Measurements from ENCODE around the gene C17orf58. TPM values are rescaled to one million over a fixed set of nuclear protein-coding genes. Genes with fewer than 3 reads are reported as not detected.
A peak's percentile ranks its signal among the peaks of the same experiment; 100 is the strongest.
"Not testable (repeated sequence)": the region's sequence is repeated elsewhere in the genome, so short reads cannot be mapped to it uniquely, and the experiment has no call there.

Gene C17orf58
- polyA plus RNA-seq, 3 donors = 2.9 to 6.7 (median 4.0) TPM

- no peaks in the 10 kb centered on the region for H3K9me3 ChIP-seq (replicated peaks in 1 of 2; ENCODE audit: control insufficient read depth in 1 of 2, insufficient read depth in 1 of 2, low read length in 2 of 2)
- Mint-ChIP-seq H3K27me3 (ENCODE audit: low read depth in 3 of 3) (peaks cover 0 to 2% (median 0%) of the 10 kb centered on the region in 3 donors), H3K27ac (no peak overlapping the region), H3K9me3 (no peaks in the 10 kb centered on the region), H3K4me1 (no peaks in the 10 kb centered on the region), H3K36me3 (peaks cover 48 to 76% of the 10 kb centered on the region in 2 donors), H3K4me3 (no peak overlapping the region)
- DNase-seq = no peak
- no peak overlapping the region for H3K4me2 ChIP-seq (replicated peaks; ENCODE audit: extremely low read depth, low read length, poor library complexity, severe bottlenecking)
- no peak overlapping the region for H3K27ac ChIP-seq (ENCODE audit: low read depth in 1 of 2, low read length in 2 of 2)
- WGBS (ENCODE audit: insufficient coverage) = no CpG with 5 or more reads among the region's 7 CpGs
- H3K4me1 ChIP-seq (ENCODE audit: control insufficient read depth in 1 of 2, insufficient read depth in 2 of 2, low read length in 2 of 2) = no peaks in the 10 kb centered on the region
- H3K9ac ChIP-seq (ENCODE audit: insufficient read depth, low read length, poor library complexity, severe bottlenecking) = no peak overlapping the region
- H3K27me3 ChIP-seq (ENCODE audit: control insufficient read depth in 2 of 2, insufficient read depth in 2 of 2, low read length in 2 of 2) = no peaks in the 10 kb centered on the region
- no peak overlapping the region for H2AFZ ChIP-seq (ENCODE audit: insufficient read depth, low read depth, low read length, poor library complexity, severe bottlenecking)
- intact Hi-C loops (cut with micrococcal nuclease) = no loop called here
- no peaks in the 10 kb centered on the region for H3K79me2 ChIP-seq (ENCODE audit: insufficient read depth, low read length)
- no peak for TF ChIP-seq CTCF (IDR thresholded peaks at IDR 0.05)
- peaks cover 49 to 84% of the 10 kb centered on the region in 2 donors for H3K36me3 ChIP-seq (replicated peaks in 1 of 2; ENCODE audit: control insufficient read depth in 1 of 2, insufficient read depth in 2 of 2, low read length in 2 of 2)
- no peak overlapping the region for H3K4me3 ChIP-seq (replicated peaks in 1 of 3; ENCODE audit: low read depth in 2 of 3, low read length in 3 of 3)
- H4K20me1 ChIP-seq (ENCODE audit: insufficient read depth, low read length) = no peaks in the 10 kb centered on the region
Observed at GRCh38 chr17:67970783-67971182, 25.5 kb downstream of the C17orf58 start.

- not testable (repeated sequence) for H4K20me1 ChIP-seq (ENCODE audit: insufficient read depth, low read length); H3K4me3 Mint-ChIP-seq; H3K27ac ChIP-seq (ENCODE audit: low read depth in 1 of 2, low read length in 2 of 2); H2AFZ ChIP-seq (ENCODE audit: insufficient read depth, low read depth, low read length, poor library complexity, severe bottlenecking); H3K4me2 ChIP-seq (replicated peaks; ENCODE audit: extremely low read depth, low read length, poor library complexity, severe bottlenecking); H3K4me1 ChIP-seq (ENCODE audit: control insufficient read depth in 1 of 2, insufficient read depth in 2 of 2, low read length in 2 of 2); H3K4me3 ChIP-seq (replicated peaks in 1 of 3; ENCODE audit: low read depth in 2 of 3, low read length in 3 of 3); H3K4me1 Mint-ChIP-seq; H3K9me3 ChIP-seq (replicated peaks in 1 of 2; ENCODE audit: control insufficient read depth in 1 of 2, insufficient read depth in 1 of 2, low read length in 2 of 2); H3K27me3 Mint-ChIP-seq (ENCODE audit: low read depth in 3 of 3); H3K9me3 Mint-ChIP-seq; H3K9ac ChIP-seq (ENCODE audit: insufficient read depth, low read length, poor library complexity, severe bottlenecking); H3K27me3 ChIP-seq (ENCODE audit: control insufficient read depth in 2 of 2, insufficient read depth in 2 of 2, low read length in 2 of 2); H3K79me2 ChIP-seq (ENCODE audit: insufficient read depth, low read length)
- Mint-ChIP-seq H3K36me3 (peaks cover 60 to 70% of the 10 kb centered on the region in 2 donors), H3K27ac (peak overlapping the region in 4 of 7 donors; percentile 5 to 64 (median 39))
- H3K36me3 ChIP-seq (replicated peaks in 1 of 2; ENCODE audit: control insufficient read depth in 1 of 2, insufficient read depth in 2 of 2, low read length in 2 of 2) = peaks cover 66 to 79% of the 10 kb centered on the region in 2 donors
- peak; percentile 71 for TF ChIP-seq CTCF (IDR thresholded peaks at IDR 0.05)
- WGBS (ENCODE audit: insufficient coverage) = no CpG with 5 or more reads among the region's 1 CpG
- intact Hi-C loops (cut with micrococcal nuclease) = loop anchor here (10.0 kb wide), 1 partner anchor 502 kb away; no protein-coding TSS in a partner anchor
- peak; percentile 40 to 68 (median 59) for DNase-seq
Observed at GRCh38 chr17:67963145-67963572, 33.1 kb downstream of the C17orf58 start.

GRCh38 chr17:67962156-67962555, 34.1 kb downstream of the C17orf58 start:
- not testable (repeated sequence) for H3K4me3 ChIP-seq (replicated peaks in 1 of 3; ENCODE audit: low read depth in 2 of 3, low read length in 3 of 3); H3K9me3 ChIP-seq (replicated peaks in 1 of 2; ENCODE audit: control insufficient read depth in 1 of 2, insufficient read depth in 1 of 2, low read length in 2 of 2); H3K4me2 ChIP-seq (replicated peaks; ENCODE audit: extremely low read depth, low read length, poor library complexity, severe bottlenecking); H2AFZ ChIP-seq (ENCODE audit: insufficient read depth, low read depth, low read length, poor library complexity, severe bottlenecking); H3K79me2 ChIP-seq (ENCODE audit: insufficient read depth, low read length); H3K4me1 ChIP-seq (ENCODE audit: control insufficient read depth in 1 of 2, insufficient read depth in 2 of 2, low read length in 2 of 2); H4K20me1 ChIP-seq (ENCODE audit: insufficient read depth, low read length); DNase-seq; H3K27me3 Mint-ChIP-seq (ENCODE audit: low read depth in 3 of 3); H3K27me3 ChIP-seq (ENCODE audit: control insufficient read depth in 2 of 2, insufficient read depth in 2 of 2, low read length in 2 of 2); H3K9ac ChIP-seq (ENCODE audit: insufficient read depth, low read length, poor library complexity, severe bottlenecking); H3K4me1 Mint-ChIP-seq; H3K4me3 Mint-ChIP-seq; H3K9me3 Mint-ChIP-seq
- peak overlapping the region in 1 of 2 donors; percentile 9 for H3K27ac ChIP-seq (ENCODE audit: low read depth in 1 of 2, low read length in 2 of 2)
- intact Hi-C loops (cut with micrococcal nuclease) = loop anchor here (10.0 kb wide), 1 partner anchor 503 kb away; no protein-coding TSS in a partner anchor
- H3K36me3 ChIP-seq (replicated peaks in 1 of 2; ENCODE audit: control insufficient read depth in 1 of 2, insufficient read depth in 2 of 2, low read length in 2 of 2) = peaks cover 60 to 78% of the 10 kb centered on the region in 2 donors
- 100% methylated on average over 1 of the region's 2 CpGs for WGBS (ENCODE audit: insufficient coverage)
- Mint-ChIP-seq H3K36me3 (peaks cover 54 to 67% of the 10 kb centered on the region in 2 donors), H3K27ac (peak overlapping the region in 6 of 7 donors; percentile 54 to 85 (median 66))

All from CD14-positive monocyte (primary cell).